ENCODE measurements around the gene LRCH3. TPM values are rescaled to one million over a fixed set of nuclear protein-coding genes. Genes with fewer than 3 reads are reported as not detected.

LRCH3 gene
- total RNA-seq, 4 donors from 2014 or later = 34.6 to 160 (median 55.2) TPM

DNA sequence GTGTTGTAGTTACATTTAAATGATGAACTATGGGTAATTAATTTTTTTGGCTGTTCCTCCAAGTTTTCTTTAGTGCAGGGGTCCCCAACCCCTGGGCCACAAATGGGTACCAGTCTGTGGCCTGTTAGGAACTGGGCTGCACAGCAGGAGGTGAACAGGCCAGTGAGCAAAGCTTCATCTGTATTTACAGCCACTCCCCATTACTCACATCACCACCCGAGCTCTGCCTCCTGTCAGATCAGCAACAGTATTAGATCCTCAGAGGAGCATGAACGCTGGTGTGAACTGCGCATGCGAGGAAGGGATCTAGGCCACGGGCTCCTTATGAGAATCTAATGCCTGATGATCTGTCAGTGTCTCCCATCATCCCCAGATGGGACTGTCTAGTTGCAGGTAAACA, 83.0 kb downstream of the LRCH3 start:
- no peak for TF ChIP-seq POLR2AphosphoS5 (IDR thresholded peaks at IDR 0.05)
- TF ChIP-seq CTCF (IDR thresholded peaks at IDR 0.05) = no peak
- no peak for TF ChIP-seq EP300 (IDR thresholded peaks at IDR 0.05)
- TF ChIP-seq POLR2A (IDR thresholded peaks at IDR 0.05; ENCODE audit: low read depth) = no peak
- Histone ChIP-seq H3K27me3 (no peaks in the 10 kb centered on the region), H3K9me3 (no peaks in the 10 kb centered on the region), H3K27ac (replicated peaks in 1 of 4) (no peak overlapping the region), H3K36me3 (peaks cover 55 to 92% (median 77%) of the 10 kb centered on the region in 4 donors), H3K4me3 (no peak overlapping the region), H3K4me1 (no peaks in the 10 kb centered on the region)
- no peak for DNase-seq (ENCODE audit: extremely low spot score)
- intact Hi-C loops (cut with DNase I) = no loop called here
- WGBS = 100% methylated on average over 5 of the region's 5 CpGs

DNA sequence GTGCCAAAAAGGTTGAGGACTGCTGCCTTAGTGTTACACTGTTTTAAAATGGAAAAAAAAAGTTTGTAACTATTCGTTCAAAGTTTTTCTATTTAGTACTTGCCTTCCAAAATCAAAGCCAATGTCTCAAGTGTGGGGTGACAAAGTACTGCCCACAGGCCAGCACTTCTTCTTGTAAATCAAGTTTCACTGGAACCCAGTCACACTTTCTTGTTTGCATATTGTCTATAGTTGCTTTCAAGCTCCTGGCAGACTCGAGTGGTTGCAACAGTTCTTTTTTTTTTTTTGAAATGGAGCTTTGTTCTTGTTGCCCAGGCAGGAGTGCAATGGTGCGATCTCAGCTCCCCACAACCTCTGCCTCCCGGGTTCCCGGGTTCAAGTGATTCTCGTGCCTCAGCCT, 83.6 kb downstream of the LRCH3 start:
- peaks cover 55 to 92% (median 78%) of the 10 kb centered on the region in 4 donors for H3K36me3 ChIP-seq
- no peak for DNase-seq (ENCODE audit: extremely low spot score)
- TF ChIP-seq POLR2AphosphoS5 (IDR thresholded peaks at IDR 0.05) (no peak), EP300 (IDR thresholded peaks at IDR 0.05) (no peak), POLR2A (IDR thresholded peaks at IDR 0.05; ENCODE audit: low read depth) (no peak), CTCF (IDR thresholded peaks at IDR 0.05) (no peak)
- H3K27me3 ChIP-seq = no peaks in the 10 kb centered on the region
- 80% methylated on average over 6 of the region's 6 CpGs for WGBS
- no peaks in the 10 kb centered on the region for H3K4me1 ChIP-seq
- no peak overlapping the region for H3K4me3 ChIP-seq
- no peak overlapping the region for H3K27ac ChIP-seq (replicated peaks in 1 of 4)
- intact Hi-C loops (cut with DNase I) = no loop called here
- no peaks in the 10 kb centered on the region for H3K9me3 ChIP-seq

DNA sequence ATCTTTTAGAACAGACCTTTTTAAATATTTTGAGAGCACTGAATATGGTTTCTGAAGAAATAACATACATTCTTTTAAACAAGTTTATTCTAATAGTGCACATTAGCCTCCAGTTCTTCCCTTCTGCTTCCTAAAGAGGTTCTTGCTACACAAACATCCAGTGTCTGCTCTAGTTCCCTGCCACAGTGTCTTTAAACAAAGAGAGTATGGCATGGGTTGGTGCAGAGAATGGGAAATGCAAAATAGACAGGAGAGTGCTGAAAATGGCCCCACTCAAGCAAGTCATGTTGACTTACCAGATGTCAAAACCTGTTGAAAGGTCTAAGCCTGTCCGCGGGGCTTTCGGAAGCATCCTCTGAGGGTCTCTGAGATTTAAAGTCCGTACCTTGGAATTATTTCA, 86.8 kb downstream of the LRCH3 start:
- WGBS = 94% methylated on average over 4 of the region's 4 CpGs
- H3K27ac ChIP-seq (replicated peaks in 1 of 4) = no peak overlapping the region
- peaks cover 25 to 81% (median 64%) of the 10 kb centered on the region in 4 donors for H3K36me3 ChIP-seq

GRCh38 chr3:197878427-197878826, 87.4 kb downstream of the LRCH3 start:
- no peak overlapping the region for H3K27ac ChIP-seq (replicated peaks in 1 of 4)
- peaks cover 20 to 81% (median 62%) of the 10 kb centered on the region in 4 donors for H3K36me3 ChIP-seq
- TF ChIP-seq CTCF (IDR thresholded peaks at IDR 0.05) (no peak), EP300 (IDR thresholded peaks at IDR 0.05) (no peak), POLR2A (IDR thresholded peaks at IDR 0.05; ENCODE audit: low read depth) (no peak), POLR2AphosphoS5 (IDR thresholded peaks at IDR 0.05) (no peak)
- H3K4me1 ChIP-seq = no peaks in the 10 kb centered on the region
- H3K4me3 ChIP-seq = no peak overlapping the region
- H3K9me3 ChIP-seq = no peaks in the 10 kb centered on the region
- 90% methylated on average over 8 of the region's 8 CpGs for WGBS
- no peak for DNase-seq (ENCODE audit: extremely low spot score)
- intact Hi-C loops (cut with DNase I) = no loop called here
- no peaks in the 10 kb centered on the region for H3K27me3 ChIP-seq

More for the DNA sequence above, 86.8 kb downstream of the LRCH3 start:
- Histone ChIP-seq H3K4me1 (no peaks in the 10 kb centered on the region), H3K9me3 (no peaks in the 10 kb centered on the region), H3K4me3 (no peak overlapping the region), H3K27me3 (no peaks in the 10 kb centered on the region)
- intact Hi-C loops (cut with DNase I) = no loop called here
- no peak for TF ChIP-seq POLR2AphosphoS5 (IDR thresholded peaks at IDR 0.05)
- no peak for TF ChIP-seq POLR2A (IDR thresholded peaks at IDR 0.05; ENCODE audit: low read depth)
- DNase-seq (ENCODE audit: extremely low spot score) = no peak

DNA sequence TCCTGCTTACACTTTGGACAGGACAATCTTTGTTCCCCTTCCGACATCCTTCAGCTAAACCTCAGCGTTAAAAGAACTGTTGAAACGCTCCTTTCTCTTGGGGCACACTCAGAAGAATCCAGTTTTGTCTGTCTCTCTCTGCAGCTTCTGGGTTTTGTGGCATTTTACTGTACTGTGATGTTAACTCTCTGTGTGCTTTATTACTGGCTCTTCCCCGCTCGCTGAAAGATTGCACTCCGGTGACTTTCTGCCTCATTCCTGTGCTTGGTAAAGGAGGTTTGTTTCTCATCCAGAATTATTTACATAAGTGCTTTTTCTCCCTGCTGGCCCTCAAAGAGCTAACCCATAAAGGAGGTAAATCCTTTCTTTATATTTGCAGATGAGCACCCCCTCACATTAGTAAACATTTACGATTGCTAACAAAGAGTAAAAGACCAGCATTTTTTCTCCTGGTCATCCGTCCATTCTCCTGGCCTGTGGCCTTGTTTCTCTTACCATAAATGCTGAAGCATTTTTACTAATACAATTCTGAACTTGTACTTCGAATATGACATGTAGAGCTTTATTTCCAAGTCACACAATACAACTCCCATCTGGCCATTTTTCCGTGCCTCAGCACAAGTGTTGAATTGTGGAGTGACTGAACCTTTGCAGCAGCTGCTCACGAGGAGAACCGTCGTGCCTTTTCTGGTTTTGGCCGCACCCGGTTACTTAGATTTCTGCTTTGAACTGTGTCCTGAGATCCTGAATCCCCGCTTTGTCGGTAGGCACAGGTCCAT, 89.6 kb downstream of the LRCH3 start:
- no peaks in the 10 kb centered on the region for H3K4me1 ChIP-seq
- TF ChIP-seq CTCF (IDR thresholded peaks at IDR 0.05) (no peak), POLR2A (IDR thresholded peaks at IDR 0.05; ENCODE audit: low read depth) (no peak), EP300 (IDR thresholded peaks at IDR 0.05) (no peak), POLR2AphosphoS5 (IDR thresholded peaks at IDR 0.05) (no peak)
- intact Hi-C loops (cut with DNase I) = no loop called here
- 73% methylated on average over 17 of the region's 17 CpGs for whole genome bisulfite sequencing
- no peaks in the 10 kb centered on the region for H3K27me3 ChIP-seq
- H3K36me3 ChIP-seq = peaks cover 23 to 81% (median 61%) of the 10 kb centered on the region in 4 donors
- no peak overlapping the region for H3K4me3 ChIP-seq
- no peak overlapping the region for H3K27ac ChIP-seq (replicated peaks in 1 of 4)
- no peaks in the 10 kb centered on the region for H3K9me3 ChIP-seq
- DNase-seq (ENCODE audit: extremely low spot score) = no peak

Data from esophagus muscularis mucosa (tissue), 4 donors.